HL-60 (cell line): ENCODE measurements around the gene THSD1.

ENCODE experiments used
- POLR2AphosphoS5 ChIP-seq: IDR thresholded peaks from 2 replicates; pipeline ENCODE4 v1.6.1; 2012; ENCODE audit warnings: low read depth
- TF ChIP-seq, protein P1 (sequence below): IDR thresholded peaks from one replicate; pipeline ENCODE4 v1.5.1; 2011; ENCODE audit warnings: low read length, control low read depth, inconsistent platforms; ENCODE audit not compliant: insufficient read depth
- TF ChIP-seq, protein P2 (sequence below): IDR thresholded peaks from 2 replicates; pipeline ENCODE4 v1.6.1; 2012; ENCODE audit warnings: low read depth; ENCODE audit not compliant: insufficient replicate concordance

DNA sequence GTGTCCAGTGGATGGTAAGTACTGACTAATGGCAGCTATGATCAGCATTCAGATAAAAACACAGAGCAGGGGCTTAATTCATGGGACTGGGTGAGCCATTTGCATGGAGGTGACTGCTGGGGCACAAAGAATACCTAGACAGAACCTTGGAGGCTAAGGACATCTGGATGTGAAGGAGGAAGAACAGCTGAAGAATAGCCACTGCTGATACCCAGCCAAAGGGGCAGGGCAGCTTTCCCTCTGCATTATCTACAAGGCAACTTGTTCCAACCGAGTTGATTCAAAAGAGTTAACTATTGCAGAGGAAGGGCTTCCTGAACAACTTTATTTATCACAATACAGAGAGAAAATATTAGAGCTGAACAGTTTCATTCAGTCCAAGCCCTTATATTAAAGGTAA, 13.1 kb upstream of the THSD1 start:
- TF ChIP-seq, protein P1, sequence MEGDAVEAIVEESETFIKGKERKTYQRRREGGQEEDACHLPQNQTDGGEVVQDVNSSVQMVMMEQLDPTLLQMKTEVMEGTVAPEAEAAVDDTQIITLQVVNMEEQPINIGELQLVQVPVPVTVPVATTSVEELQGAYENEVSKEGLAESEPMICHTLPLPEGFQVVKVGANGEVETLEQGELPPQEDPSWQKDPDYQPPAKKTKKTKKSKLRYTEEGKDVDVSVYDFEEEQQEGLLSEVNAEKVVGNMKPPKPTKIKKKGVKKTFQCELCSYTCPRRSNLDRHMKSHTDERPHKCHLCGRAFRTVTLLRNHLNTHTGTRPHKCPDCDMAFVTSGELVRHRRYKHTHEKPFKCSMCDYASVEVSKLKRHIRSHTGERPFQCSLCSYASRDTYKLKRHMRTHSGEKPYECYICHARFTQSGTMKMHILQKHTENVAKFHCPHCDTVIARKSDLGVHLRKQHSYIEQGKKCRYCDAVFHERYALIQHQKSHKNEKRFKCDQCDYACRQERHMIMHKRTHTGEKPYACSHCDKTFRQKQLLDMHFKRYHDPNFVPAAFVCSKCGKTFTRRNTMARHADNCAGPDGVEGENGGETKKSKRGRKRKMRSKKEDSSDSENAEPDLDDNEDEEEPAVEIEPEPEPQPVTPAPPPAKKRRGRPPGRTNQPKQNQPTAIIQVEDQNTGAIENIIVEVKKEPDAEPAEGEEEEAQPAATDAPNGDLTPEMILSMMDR: no peak
- no peak for TF ChIP-seq POLR2AphosphoS5
- TF ChIP-seq, protein P2, sequence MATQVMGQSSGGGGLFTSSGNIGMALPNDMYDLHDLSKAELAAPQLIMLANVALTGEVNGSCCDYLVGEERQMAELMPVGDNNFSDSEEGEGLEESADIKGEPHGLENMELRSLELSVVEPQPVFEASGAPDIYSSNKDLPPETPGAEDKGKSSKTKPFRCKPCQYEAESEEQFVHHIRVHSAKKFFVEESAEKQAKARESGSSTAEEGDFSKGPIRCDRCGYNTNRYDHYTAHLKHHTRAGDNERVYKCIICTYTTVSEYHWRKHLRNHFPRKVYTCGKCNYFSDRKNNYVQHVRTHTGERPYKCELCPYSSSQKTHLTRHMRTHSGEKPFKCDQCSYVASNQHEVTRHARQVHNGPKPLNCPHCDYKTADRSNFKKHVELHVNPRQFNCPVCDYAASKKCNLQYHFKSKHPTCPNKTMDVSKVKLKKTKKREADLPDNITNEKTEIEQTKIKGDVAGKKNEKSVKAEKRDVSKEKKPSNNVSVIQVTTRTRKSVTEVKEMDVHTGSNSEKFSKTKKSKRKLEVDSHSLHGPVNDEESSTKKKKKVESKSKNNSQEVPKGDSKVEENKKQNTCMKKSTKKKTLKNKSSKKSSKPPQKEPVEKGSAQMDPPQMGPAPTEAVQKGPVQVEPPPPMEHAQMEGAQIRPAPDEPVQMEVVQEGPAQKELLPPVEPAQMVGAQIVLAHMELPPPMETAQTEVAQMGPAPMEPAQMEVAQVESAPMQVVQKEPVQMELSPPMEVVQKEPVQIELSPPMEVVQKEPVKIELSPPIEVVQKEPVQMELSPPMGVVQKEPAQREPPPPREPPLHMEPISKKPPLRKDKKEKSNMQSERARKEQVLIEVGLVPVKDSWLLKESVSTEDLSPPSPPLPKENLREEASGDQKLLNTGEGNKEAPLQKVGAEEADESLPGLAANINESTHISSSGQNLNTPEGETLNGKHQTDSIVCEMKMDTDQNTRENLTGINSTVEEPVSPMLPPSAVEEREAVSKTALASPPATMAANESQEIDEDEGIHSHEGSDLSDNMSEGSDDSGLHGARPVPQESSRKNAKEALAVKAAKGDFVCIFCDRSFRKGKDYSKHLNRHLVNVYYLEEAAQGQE: no peak
